Calu3 (cell line): ENCODE measurements around the gene GOLM1. TPM values are rescaled to one million over a fixed set of nuclear protein-coding genes. Genes with fewer than 3 reads are reported as not detected.
A peak's percentile ranks its signal among the peaks of the same experiment; 100 is the strongest.

Experiments
- BruUV-seq: library from RNA; stranded (reverse); fragments of 400-500 nt; replicated peaks from 2 replicates; lab custom pipeline; 2021; lab: Mats Ljungman, UMichigan
- CTCF ChIA-PET: fragments of 300-600 bp; sonication (Branson Sonifier 250); formaldehyde crosslinking; loops from one replicate; lab custom pipeline; 2022; ENCODE audit warnings: antibody characterized with exemption; lab: Charles Lee
- DNase-seq: peaks from one replicate; pipeline ENCODE4 v3.0.0; 2022
- H3K27ac Mint-ChIP-seq: one replicate; pipeline ENCODE4 v1.8.0; 2022; ENCODE audit warnings: mixed read lengths; ENCODE audit not compliant: unreplicated experiment
- H3K27me3 Mint-ChIP-seq: one replicate; pipeline ENCODE4 v1.8.0; 2022; ENCODE audit warnings: mixed read lengths; ENCODE audit not compliant: unreplicated experiment
- H3K36me3 Mint-ChIP-seq: one replicate; pipeline ENCODE4 v1.8.0; 2022; ENCODE audit warnings: mild to moderate bottlenecking, moderate library complexity, mixed read lengths; ENCODE audit not compliant: insufficient read depth, unreplicated experiment
- H3K4me1 Mint-ChIP-seq: one replicate; pipeline ENCODE4 v1.8.0; 2022; ENCODE audit warnings: mild to moderate bottlenecking, low read depth, mixed read lengths; ENCODE audit not compliant: unreplicated experiment
- H3K4me3 Mint-ChIP-seq: one replicate; pipeline ENCODE4 v1.8.0; 2022; ENCODE audit warnings: mild to moderate bottlenecking, low read depth, moderate library complexity, mixed read lengths; ENCODE audit not compliant: unreplicated experiment
- H3K9me3 Mint-ChIP-seq: one replicate; pipeline ENCODE4 v1.8.0; 2022; ENCODE audit warnings: low read depth, mixed read lengths; ENCODE audit not compliant: unreplicated experiment
- CTCF ChIP-seq: fragments of 200-600 bp; IDR thresholded peaks from one replicate; pipeline ENCODE4 v1.8.0; 2022; ENCODE audit warnings: antibody characterized with exemption; ENCODE audit not compliant: unreplicated experiment
- intact Hi-C: fragments of 100-400 bp; cut with micrococcal nuclease; formaldehyde crosslinking; loops from one replicate; pipeline ENCODE4 v1.10.0; 2022; ENCODE audit not compliant: unreplicated experiment
- total RNA-seq: library from RNA; stranded (reverse); gene quantifications from 2 replicates; pipeline ENCODE4 v1.2.3, GENCODE V29; 2022

Gene GOLM1
- total RNA-seq, 1 experiment from 2014 or later: 177 TPM

- Mint-ChIP-seq H3K27me3 (no peaks in the 10 kb centered on the region), H3K4me1 (peaks cover 20% of the 10 kb centered on the region), H3K9me3 (no peaks in the 10 kb centered on the region), H3K36me3 (no peaks in the 10 kb centered on the region), H3K27ac (no peak overlapping the region), H3K4me3 (no peak overlapping the region)
- no peak for DNase-seq
- intact Hi-C loops: no loop called here
- TF ChIP-seq CTCF: no peak
- CTCF ChIA-PET: interaction anchor here (0.7 kb wide), 2 partner anchors 104 to 512 kb away, joined by 3 to 6 read pairs; no protein-coding TSS in a partner anchor
- no TSS peak for BruUV-seq
Measured at GRCh38 chr9:86135371-86135770, 36.0 kb upstream of the GOLM1 start.

GRCh38 chr9:86134361-86134760 is 35.0 kb upstream of the GOLM1 start:
- intact Hi-C loops: no loop called here
- Mint-ChIP-seq H3K27me3 (no peaks in the 10 kb centered on the region), H3K36me3 (no peaks in the 10 kb centered on the region), H3K4me3 (no peak overlapping the region), H3K4me1 (peaks cover 24% of the 10 kb centered on the region), H3K9me3 (no peaks in the 10 kb centered on the region), H3K27ac (no peak overlapping the region)
- no peak for TF ChIP-seq CTCF
- BruUV-seq: no TSS peak
- DNase-seq: no peak
- CTCF ChIA-PET: no interaction called here

- BruUV-seq: no TSS peak
- CTCF ChIA-PET: interaction anchor here (1.6 kb wide), 1 partner anchor 28 kb away, joined by 7 read pairs; the partner anchor contains the start of gene GOLM1
- Mint-ChIP-seq H3K27ac (peak overlapping the region; percentile 93), H3K27me3 (no peaks in the 10 kb centered on the region), H3K9me3 (no peaks in the 10 kb centered on the region), H3K4me1 (peaks cover 48% of the 10 kb centered on the region), H3K36me3 (peaks cover 9% of the 10 kb centered on the region), H3K4me3 (no peak overlapping the region)
- no peak for DNase-seq
- intact Hi-C loops: loop anchor here (5.0 kb wide), 1 partner anchor 36 kb away; no protein-coding TSS in a partner anchor
- TF ChIP-seq CTCF: no peak
Measured at GRCh38 chr9:86128235-86128822, 29.0 kb upstream of the GOLM1 start.

DNA sequence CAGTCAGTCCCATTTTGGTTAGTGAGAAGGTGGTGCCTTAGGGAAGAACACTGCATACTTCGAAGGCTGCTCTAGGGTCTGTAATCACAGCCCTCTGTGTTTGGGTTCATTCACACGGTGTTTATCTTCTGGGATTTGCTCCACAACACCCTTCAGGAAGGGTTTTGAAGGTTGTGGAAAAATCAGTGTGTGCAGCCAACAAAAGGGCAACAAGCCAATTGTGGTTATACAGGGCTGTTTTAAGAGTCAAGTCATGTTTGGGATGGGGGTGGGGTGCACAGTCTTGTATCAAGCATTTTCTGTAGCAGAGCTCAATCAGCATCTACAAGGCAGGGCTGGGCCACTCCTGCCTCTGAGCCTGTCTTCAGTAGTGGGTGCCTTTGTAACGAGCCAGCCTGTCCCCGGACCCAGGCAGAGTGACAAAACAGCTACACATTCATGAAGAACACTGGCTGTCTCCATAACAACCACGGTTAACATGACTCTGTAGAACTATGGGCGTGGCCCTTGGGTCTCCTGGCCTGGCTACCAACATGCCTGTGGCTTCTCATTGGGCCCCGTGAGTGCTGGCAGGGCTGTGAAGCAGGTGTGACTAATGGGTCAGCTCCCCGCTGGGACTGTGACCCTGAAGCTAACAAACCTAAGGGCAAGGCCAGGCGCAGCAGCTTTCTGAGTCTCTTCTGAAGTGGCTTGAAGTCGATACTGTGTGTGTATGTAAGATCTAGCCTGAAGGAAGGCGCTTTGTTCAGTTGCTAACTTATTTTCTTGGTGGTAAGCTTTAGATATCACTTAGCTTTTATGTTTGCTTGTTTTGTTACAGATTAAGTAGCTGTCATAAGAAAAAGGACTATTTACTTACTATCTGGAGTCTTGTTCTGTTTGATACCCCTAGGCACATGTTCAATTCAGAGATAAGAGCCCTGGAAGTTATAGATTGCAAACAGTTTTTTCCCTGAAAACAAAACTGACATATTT is 27.9 kb upstream of the GOLM1 start:
- H3K4me1 Mint-ChIP-seq: peaks cover 46% of the 10 kb centered on the region
- H3K4me3 Mint-ChIP-seq: peak overlapping the region; percentile 50

More for the DNA sequence above, 27.9 kb upstream of the GOLM1 start:
- BruUV-seq: no TSS peak
- no peaks in the 10 kb centered on the region for H3K9me3 Mint-ChIP-seq
- intact Hi-C loops: loop anchor here (5.0 kb wide), 1 partner anchor 35 kb away; no protein-coding TSS in a partner anchor
- peaks cover 9% of the 10 kb centered on the region for H3K36me3 Mint-ChIP-seq
- no peaks in the 10 kb centered on the region for H3K27me3 Mint-ChIP-seq
- peak; percentile 93 for DNase-seq
- TF ChIP-seq CTCF: no peak
- CTCF ChIA-PET: interaction anchor here (0.7 to 1.6 kb wide), 4 partner anchors 10 to 75 kb away, joined by 3 to 7 read pairs (median 6); partner anchors contain the start of gene GOLM1
- peak overlapping the region; percentile 93 for H3K27ac Mint-ChIP-seq
